ENCODE data around the gene TEX53. TPM values are rescaled to one million over a fixed set of nuclear protein-coding genes. Genes with fewer than 3 reads are reported as not detected.

The TEX53 gene
- total RNA-seq, 2 donors from 2014 or later: not detected

- H3K9me3 Mint-ChIP-seq: no peaks in the 10 kb centered on the region
- H3K4me3 Mint-ChIP-seq: peak overlapping the region; percentile 81
- no peaks in the 10 kb centered on the region for H3K27me3 Mint-ChIP-seq
- peaks cover 24% of the 10 kb centered on the region for H3K4me1 Mint-ChIP-seq
- H3K36me3 Mint-ChIP-seq (ENCODE audit: low read depth): peaks cover 6% of the 10 kb centered on the region
- ATAC-seq (replicated peaks): no peak
- peak overlapping the region; percentile 81 for H3K27ac Mint-ChIP-seq
These were observed 45.2 kb downstream of the TEX53 start for GRCh38 chr9:114612272-114612923.

- peak; percentile 78 for ATAC-seq (replicated peaks)
- Mint-ChIP-seq H3K4me3 (peak overlapping the region; percentile 81), H3K4me1 (peaks cover 24% of the 10 kb centered on the region), H3K27ac (peak overlapping the region; percentile 81), H3K9me3 (no peaks in the 10 kb centered on the region), H3K27me3 (no peaks in the 10 kb centered on the region), H3K36me3 (ENCODE audit: low read depth) (no peaks in the 10 kb centered on the region)
These were observed 45.9 kb downstream of the TEX53 start for GRCh38 chr9:114611516-114612271.

GRCh38 chr9:114608525-114608796, 49.1 kb downstream of the TEX53 start:
- Mint-ChIP-seq H3K9me3 (no peaks in the 10 kb centered on the region), H3K36me3 (ENCODE audit: low read depth) (no peaks in the 10 kb centered on the region), H3K27me3 (no peaks in the 10 kb centered on the region), H3K4me1 (peaks cover 14% of the 10 kb centered on the region), H3K4me3 (no peak overlapping the region), H3K27ac (no peak overlapping the region)
- ATAC-seq (replicated peaks): no peak

GRCh38 chr9:114607671-114608524, 49.7 kb downstream of the TEX53 start:
- no peaks in the 10 kb centered on the region for H3K27me3 Mint-ChIP-seq
- H3K9me3 Mint-ChIP-seq: no peaks in the 10 kb centered on the region
- ATAC-seq (replicated peaks): no peak
- H3K4me1 Mint-ChIP-seq: peaks cover 10% of the 10 kb centered on the region
- H3K27ac Mint-ChIP-seq: no peak overlapping the region
- H3K36me3 Mint-ChIP-seq (ENCODE audit: low read depth): no peaks in the 10 kb centered on the region
- no peak overlapping the region for H3K4me3 Mint-ChIP-seq

GRCh38 chr9:114606597-114607207, 50.9 kb downstream of the TEX53 start:
- Mint-ChIP-seq H3K27me3 (no peaks in the 10 kb centered on the region), H3K9me3 (no peaks in the 10 kb centered on the region), H3K36me3 (ENCODE audit: low read depth) (peaks cover 1% of the 10 kb centered on the region), H3K4me3 (no peak overlapping the region), H3K27ac (no peak overlapping the region), H3K4me1 (peaks cover 4% of the 10 kb centered on the region)
- no peak for ATAC-seq (replicated peaks)

Other genes with a start within 250 kb of the TEX53 start
- gene WHRN, start 152.3 kb downstream of the TEX53 start, total RNA-seq: 10 to 100 TPM in 1 of 2 donors, 1 to 10 TPM in 1; 4.0 to 29.1 TPM
- gene ATP6V1G1, start 70.0 kb downstream of the TEX53 start, total RNA-seq: 10 to 100 TPM; 33.5 to 37.9 TPM
- gene TMEM268, start 46.5 kb downstream of the TEX53 start, total RNA-seq: 10 to 100 TPM; 12.6 to 21.0 TPM
- gene TEX48, start 24.4 kb upstream of the TEX53 start, total RNA-seq: under 1 TPM; 0.42 to 0.67 TPM
- gene TNFSF15, start 148.2 kb upstream of the TEX53 start, total RNA-seq: under 1 TPM in 1 of 2 donors, not detected in 1; 0.13 TPM

Data from activated T-helper 17 cell treated with anti-CD3 and anti-CD28 coated beads, Interleukin-2, amount 50 U/mL, for 72 hours (primary cell).